B cell (primary cell): ENCODE measurements around the gene CERK.

Source experiments
- CTCF ChIP-seq: fragments of 200-600 bp; IDR thresholded peaks from one replicate; pipeline ENCODE4 v1.8.0; 2022; ENCODE audit warnings: antibody characterized with exemption, mild to moderate bottlenecking
- EZH2 ChIP-seq: IDR thresholded peaks from 2 replicates; pipeline ENCODE4 v1.6.1; 2012; ENCODE audit warnings: borderline replicate concordance, low read depth, mild to moderate bottlenecking, moderate library complexity, low read length; ENCODE audit not compliant: insufficient read depth, poor library complexity, severe bottlenecking

GRCh38 chr22:46775850-46776826, 38.1 kb upstream of the CERK start:
- TF ChIP-seq CTCF (no peak), EZH2 (no peak)
